WERI-Rb-1 (cell line): Measurements from ENCODE around the gene NALCN.

Experiments used
- DNase-seq: peaks from one replicate; pipeline ENCODE4 v3.0.0-alpha.2; 2020
- H3K27ac ChIP-seq: fragments of 250-450 bp; sonication (Bioruptor Pico); 2 replicates; pipeline ENCODE4 v1.5.1; 2020; ENCODE audit warnings: mild to moderate bottlenecking, moderate library complexity
- H3K27me3 ChIP-seq: fragments of 250-450 bp; sonication (Bioruptor Pico); 2 replicates; pipeline ENCODE4 v1.5.1; 2021; ENCODE audit warnings: mild to moderate bottlenecking, low read depth, moderate library complexity; ENCODE audit not compliant: insufficient read depth, severe bottlenecking
- H3K36me3 ChIP-seq: fragments of 250-450 bp; sonication (Bioruptor Pico); 2 replicates; pipeline ENCODE4 v1.5.1; 2020; ENCODE audit warnings: mild to moderate bottlenecking, moderate library complexity
- H3K4me3 ChIP-seq: 2 replicates; pipeline ENCODE4 v1.5.1; 2011; ENCODE audit warnings: low read depth, mild to moderate bottlenecking, control low read depth, low read length
- H3K9me3 ChIP-seq: fragments of 250-450 bp; sonication (Bioruptor Pico); 2 replicates; pipeline ENCODE4 v1.5.1; 2021; ENCODE audit warnings: mild to moderate bottlenecking, moderate library complexity; ENCODE audit not compliant: severe bottlenecking
- CTCF ChIP-seq: IDR thresholded peaks from 2 replicates; pipeline ENCODE4 v1.5.1; 2011; ENCODE audit warnings: low read depth, mild to moderate bottlenecking, control low read depth, inconsistent platforms, low read length

The NALCN gene

DNA sequence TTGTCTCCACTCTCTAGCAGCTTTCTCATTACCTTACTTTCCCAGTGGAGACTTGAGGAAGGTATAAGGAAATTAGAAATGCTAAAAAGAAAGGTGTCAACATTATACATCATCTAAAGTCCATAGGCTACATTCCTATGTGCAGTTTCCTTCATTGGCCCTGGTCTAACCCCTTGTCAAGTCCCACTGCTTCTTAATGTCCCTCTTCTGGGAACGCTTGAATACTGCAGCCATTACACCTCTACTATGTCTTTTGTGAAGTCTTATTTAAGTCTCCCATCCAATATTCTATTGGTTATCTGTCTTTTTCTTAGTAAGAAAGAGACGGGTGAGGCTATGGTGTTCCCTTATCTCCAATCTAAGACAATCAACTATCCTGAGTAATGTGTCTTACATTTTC, 409.1 kb downstream of the NALCN start:
- no peaks in the 10 kb centered on the region for H3K9me3 ChIP-seq
- H3K27ac ChIP-seq: no peak overlapping the region
- H3K4me3 ChIP-seq: no peak overlapping the region
- H3K36me3 ChIP-seq: no peaks in the 10 kb centered on the region
- H3K27me3 ChIP-seq: peaks cover 6% of the 10 kb centered on the region
- no peak for DNase-seq
- no peak for TF ChIP-seq CTCF
